ENCODE measurements around the gene GRB10.

GRCh38 chr7:50607524-50608125, 175.1 kb downstream of the GRB10 start:
- TF ChIP-seq POLR2A (IDR thresholded peaks at IDR 0.05) (no peak), CTCF (IDR thresholded peaks at IDR 0.05) (no peak)
